H9 (cell line): ENCODE data around the gene TRAPPC4. TPM values are rescaled to one million over a fixed set of nuclear protein-coding genes. Genes with fewer than 3 reads are reported as not detected.

Experiments
- DNase-seq: peaks from one replicate; pipeline ENCODE4 v3.0.0-alpha.2; 2017
- H2AFZ ChIP-seq: one replicate; pipeline ENCODE4 v1.6.1; 2013; ENCODE audit warnings: mild to moderate bottlenecking, low read length, control low read depth, moderate library complexity
- H2AK5ac ChIP-seq: 2 replicates; pipeline ENCODE4 v1.6.1; 2013; ENCODE audit warnings: low read length, control low read depth, mixed read lengths; ENCODE audit not compliant: insufficient read length
- H2BK120ac ChIP-seq: one replicate; pipeline ENCODE4 v1.6.1; 2013; ENCODE audit warnings: low read depth, mild to moderate bottlenecking, low read length, control low read depth, inconsistent platforms; ENCODE audit not compliant: poor library complexity, severe bottlenecking
- H2BK12ac ChIP-seq: 2 replicates; pipeline ENCODE4 v1.6.1; 2013; ENCODE audit warnings: low read length, control low read depth, mixed read lengths, low read depth; ENCODE audit not compliant: insufficient read length
- H2BK15ac ChIP-seq: 2 replicates; pipeline ENCODE4 v1.6.1; 2013; ENCODE audit warnings: low read depth, low read length, control low read depth
- H2BK20ac ChIP-seq: one replicate; pipeline ENCODE4 v1.6.1; 2013; ENCODE audit warnings: low read depth, mild to moderate bottlenecking, low read length, control low read depth, inconsistent platforms; ENCODE audit not compliant: poor library complexity, severe bottlenecking
- H2BK5ac ChIP-seq: 2 replicates; pipeline ENCODE4 v1.6.1; 2013; ENCODE audit warnings: low read length, control low read depth, mixed read lengths; ENCODE audit not compliant: insufficient read length
- H3K14ac ChIP-seq: 2 replicates; pipeline ENCODE4 v1.6.1; 2013; ENCODE audit warnings: low read length, control low read depth; ENCODE audit not compliant: insufficient read depth
- H3K18ac ChIP-seq: 2 replicates; pipeline ENCODE4 v1.6.1; 2013; ENCODE audit warnings: low read depth, mild to moderate bottlenecking, mixed read lengths, low read length, control low read depth; ENCODE audit not compliant: insufficient read length
- H3K23ac ChIP-seq: 2 replicates; pipeline ENCODE4 v1.6.1; 2013; ENCODE audit warnings: low read length, control low read depth, mixed read lengths, low read depth; ENCODE audit not compliant: insufficient read length
- H3K23me2 ChIP-seq: 2 replicates; pipeline ENCODE4 v1.6.1; 2013; ENCODE audit warnings: low read depth, mild to moderate bottlenecking, mixed read lengths, low read length, control low read depth; ENCODE audit not compliant: insufficient read length, poor library complexity, severe bottlenecking
- H3K27ac ChIP-seq: 2 replicates; pipeline ENCODE4 v1.5.1; 2013; ENCODE audit warnings: low read length, control low read depth, mixed read lengths, low read depth; ENCODE audit not compliant: insufficient read length
- H3K27me3 ChIP-seq: 2 replicates; pipeline ENCODE4 v1.6.1; 2013; ENCODE audit warnings: low read length, control low read depth, inconsistent platforms; ENCODE audit not compliant: insufficient read depth
- H3K4ac ChIP-seq: 2 replicates; pipeline ENCODE4 v1.6.1; 2013; ENCODE audit warnings: low read depth, mild to moderate bottlenecking, control low read depth, inconsistent platforms, low read length, moderate library complexity
- H3K4me1 ChIP-seq: 2 replicates; pipeline ENCODE4 v1.6.1; 2013; ENCODE audit warnings: low read length, control low read depth, inconsistent platforms; ENCODE audit not compliant: insufficient read depth
- H3K4me2 ChIP-seq: 2 replicates; pipeline ENCODE4 v1.6.1; 2013; ENCODE audit warnings: low read length, control low read depth, mixed read lengths; ENCODE audit not compliant: insufficient read length, insufficient read depth
- H3K56ac ChIP-seq: 2 replicates; pipeline ENCODE4 v1.6.1; 2013; ENCODE audit warnings: low read depth, mild to moderate bottlenecking, mixed read lengths, low read length, control low read depth; ENCODE audit not compliant: insufficient read length
- H3K79me1 ChIP-seq: 2 replicates; pipeline ENCODE4 v1.6.1; 2013; ENCODE audit warnings: low read depth, mild to moderate bottlenecking, moderate library complexity, low read length, control low read depth, inconsistent platforms; ENCODE audit not compliant: insufficient read depth, poor library complexity, severe bottlenecking
- H3K79me2 ChIP-seq: 2 replicates; pipeline ENCODE4 v1.6.1; 2013; ENCODE audit warnings: low read length, control low read depth, inconsistent platforms; ENCODE audit not compliant: insufficient read depth
- H3K9ac ChIP-seq: 2 replicates; pipeline ENCODE4 v1.6.1; 2013; ENCODE audit warnings: low read length, control low read depth, mixed read lengths; ENCODE audit not compliant: insufficient read length; ENCODE audit errors: extremely low read depth
- H3K9me3 ChIP-seq: one replicate; pipeline ENCODE4 v1.6.1; 2013; ENCODE audit warnings: low read depth, low read length, inconsistent platforms; ENCODE audit not compliant: control insufficient read depth
- H3T11ph ChIP-seq: one replicate; pipeline ENCODE4 v1.6.1; 2013; ENCODE audit warnings: mild to moderate bottlenecking, low read length, control low read depth, inconsistent platforms
- H4K20me1 ChIP-seq: one replicate; pipeline ENCODE4 v1.6.1; 2013; ENCODE audit not compliant: control insufficient read depth, insufficient read length, insufficient read depth
- H4K5ac ChIP-seq: 2 replicates; pipeline ENCODE4 v1.6.1; 2013; ENCODE audit warnings: low read depth, mild to moderate bottlenecking, mixed read lengths, low read length, control low read depth; ENCODE audit not compliant: insufficient read length
- H4K8ac ChIP-seq: replicated peaks from 2 replicates; pipeline ENCODE4 v1.6.1; 2013; ENCODE audit warnings: low read length, control low read depth, mixed read lengths, low read depth; ENCODE audit not compliant: insufficient read length
- H4K91ac ChIP-seq: 2 replicates; pipeline ENCODE4 v1.6.1; 2013; ENCODE audit warnings: low read depth, mild to moderate bottlenecking, moderate library complexity, mixed read lengths, low read length, control low read depth; ENCODE audit not compliant: insufficient read length
- H3K27ac Mint-ChIP-seq, 3 experiments: 2 replicates in 2 of 3; 3 replicates in 1 of 3; pipeline ENCODE4 v1.8.0; 2020 to 2021; ENCODE audit warnings: mixed read lengths in 3 of 3, mild to moderate bottlenecking in 1 of 3, moderate library complexity in 1 of 3
- H3K27me3 Mint-ChIP-seq: 2 replicates; pipeline ENCODE4 v1.8.0; 2021; ENCODE audit warnings: low read depth, mild to moderate bottlenecking, moderate library complexity, mixed read lengths
- H3K36me3 Mint-ChIP-seq, 3 experiments: 2 replicates in 2 of 3; 3 replicates in 1 of 3; pipeline ENCODE4 v1.8.0; 2020 to 2021; ENCODE audit warnings: low read depth in 3 of 3, mixed read lengths in 3 of 3; ENCODE audit not compliant: insufficient read depth in 1 of 3
- H3K4me1 Mint-ChIP-seq, 2 experiments: 2 replicates each; pipeline ENCODE4 v1.8.0; 2020; ENCODE audit warnings: mixed read lengths in 2 of 2
- H3K4me3 Mint-ChIP-seq, 2 experiments: 2 replicates in 1 of 2; 3 replicates in 1 of 2; pipeline ENCODE4 v1.8.0; 2020 to 2021; ENCODE audit warnings: mild to moderate bottlenecking in 2 of 2, mixed read lengths in 2 of 2, moderate library complexity in 1 of 2
- H3K9me3 Mint-ChIP-seq, 2 experiments: 2 replicates in 1 of 2; 3 replicates in 1 of 2; pipeline ENCODE4 v1.8.0; 2020; ENCODE audit warnings: mild to moderate bottlenecking in 2 of 2, mixed read lengths in 2 of 2, moderate library complexity in 1 of 2
- WGBS: extraction: QIAGEN DNeasy Blood & Tissue Kit; methylation state at CpG from one replicate; pipeline ENCODE4 v1.1.7; 2013; ENCODE audit warnings: missing lambda C conversion rate, low lambda C conversion rate, mixed read lengths; ENCODE audit not compliant: insufficient read length; ENCODE audit errors: extremely low coverage; 5-methylcytosine and 5-hydroxymethylcytosine counted together
- total RNA-seq: library from RNA; stranded (reverse); gene quantifications from 2 replicates; pipeline ENCODE4 v1.2.1, GENCODE V29; 2021
- TF ChIP-seq, protein P1 (sequence below): fragments of 200-600 bp; sonication (generic); conservative IDR thresholded peaks from 3 replicates; pipeline ENCODE4 v1.8.0; 2021; ENCODE audit warnings: antibody characterized with exemption, mild to moderate bottlenecking

The TRAPPC4 gene
- total RNA-seq, 1 experiment from 2014 or later, result 82.8 TPM

GRCh38 chr11:118997627-118998387, 20.8 kb upstream of the TRAPPC4 start, which contains the start of gene CENATAC:
CENATAC (plus strand) TSS chr11:118998138; CDS start chr11:118998198, 60 bp downstream.
- Histone ChIP-seq H3K4ac (no peak within 1 kb of the TSS), H3K27me3 (no peaks in the 10 kb centered on the region), H3K4me1 (no peaks in the 10 kb centered on the region), H3K27ac (peak within 1 kb of the TSS; percentile 41), H3K56ac (no peak within 1 kb of the TSS), H4K8ac (no peak within 1 kb of the TSS), H3K79me1 (no peaks in the 10 kb centered on the region), H2BK120ac (no peak within 1 kb of the TSS), H3K79me2 (no peaks in the 10 kb centered on the region; the same call in 1 of the 2 replicates), H3K9ac (peak within 1 kb of the TSS; percentile 81), H2AFZ (no peak within 1 kb of the TSS), H3K23me2 (peaks cover 11% of the 10 kb centered on the region), H2BK15ac (no peak within 1 kb of the TSS), H2BK5ac (no peak within 1 kb of the TSS), H4K91ac (no peak within 1 kb of the TSS), H2BK20ac (no peak within 1 kb of the TSS), H2AK5ac (no peak within 1 kb of the TSS), H3K9me3 (no peaks in the 10 kb centered on the region), H3K23ac (no peak within 1 kb of the TSS), H4K20me1 (no peaks in the 10 kb centered on the region), H3K18ac (peak within 1 kb of the TSS; percentile 23), H3K14ac (peak within 1 kb of the TSS; percentile 42), H4K5ac (peak within 1 kb of the TSS; percentile 40), H3K4me2 (peak within 1 kb of the TSS; percentile 68), H2BK12ac (no peak within 1 kb of the TSS), H3T11ph (no peak within 1 kb of the TSS)
- Mint-ChIP-seq H3K27ac (peak within 1 kb of the TSS; percentile 87 to 98 (median 98)), H3K4me1 (peaks cover 17 to 18% of the 10 kb centered on the region in 2 experiments), H3K36me3 (peaks cover 29 to 71% (median 54%) of the 10 kb centered on the region in 3 experiments), H3K4me3 (peak within 1 kb of the TSS; percentile 95 to 99), H3K9me3 (peaks cover 3 to 6% of the 10 kb centered on the region in 2 experiments; a peak in 3 of 5 replicates), H3K27me3 (no peaks in the 10 kb centered on the region)
- DNase-seq, result peak; percentile 96
- TF ChIP-seq, protein P1, sequence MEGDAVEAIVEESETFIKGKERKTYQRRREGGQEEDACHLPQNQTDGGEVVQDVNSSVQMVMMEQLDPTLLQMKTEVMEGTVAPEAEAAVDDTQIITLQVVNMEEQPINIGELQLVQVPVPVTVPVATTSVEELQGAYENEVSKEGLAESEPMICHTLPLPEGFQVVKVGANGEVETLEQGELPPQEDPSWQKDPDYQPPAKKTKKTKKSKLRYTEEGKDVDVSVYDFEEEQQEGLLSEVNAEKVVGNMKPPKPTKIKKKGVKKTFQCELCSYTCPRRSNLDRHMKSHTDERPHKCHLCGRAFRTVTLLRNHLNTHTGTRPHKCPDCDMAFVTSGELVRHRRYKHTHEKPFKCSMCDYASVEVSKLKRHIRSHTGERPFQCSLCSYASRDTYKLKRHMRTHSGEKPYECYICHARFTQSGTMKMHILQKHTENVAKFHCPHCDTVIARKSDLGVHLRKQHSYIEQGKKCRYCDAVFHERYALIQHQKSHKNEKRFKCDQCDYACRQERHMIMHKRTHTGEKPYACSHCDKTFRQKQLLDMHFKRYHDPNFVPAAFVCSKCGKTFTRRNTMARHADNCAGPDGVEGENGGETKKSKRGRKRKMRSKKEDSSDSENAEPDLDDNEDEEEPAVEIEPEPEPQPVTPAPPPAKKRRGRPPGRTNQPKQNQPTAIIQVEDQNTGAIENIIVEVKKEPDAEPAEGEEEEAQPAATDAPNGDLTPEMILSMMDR, result no peak
- WGBS, result no CpG with 5 or more reads among the region's 54 CpGs
